ENCODE results near the gene COL28A1. TPM values are rescaled to one million over a fixed set of nuclear protein-coding genes. Genes with fewer than 3 reads are reported as not detected.

Gene COL28A1
- total and polyA plus RNA-seq, 2 experiments from 2014 or later, result 0.31 to 0.70 TPM

DNA sequence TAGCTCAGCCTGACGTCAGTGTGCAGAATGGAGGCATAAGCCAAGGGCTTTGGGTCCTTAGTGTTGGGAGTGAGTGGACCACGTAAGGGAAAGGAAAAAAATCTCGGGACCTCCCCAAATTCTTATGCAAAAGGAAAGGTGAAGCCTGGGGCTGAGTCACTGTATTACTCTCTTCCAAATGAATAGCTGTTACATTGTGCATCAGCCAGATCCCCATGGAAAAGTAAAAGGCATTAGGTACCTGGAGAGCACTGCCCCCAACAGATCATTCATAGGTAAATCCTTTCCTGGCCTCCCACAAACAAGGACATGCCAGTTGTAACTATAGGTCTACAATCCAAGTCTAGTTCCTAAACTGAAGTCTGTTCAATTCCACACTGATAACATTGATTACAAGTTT is 182.8 kb downstream of the COL28A1 start:
- Histone ChIP-seq H3K4me1 (ENCODE audit: insufficient read depth) (peaks cover 30% of the 10 kb centered on the region), H3K27me3 (ENCODE audit: insufficient read depth) (no peaks in the 10 kb centered on the region), H4K20me1 (replicated peaks; ENCODE audit: insufficient read depth) (no peaks in the 10 kb centered on the region), H2AFZ (no peak overlapping the region), H3F3A (replicated peaks; ENCODE audit: low read depth) (peaks cover 5% of the 10 kb centered on the region; the same call in 1 of the 2 replicates), H3K36me3 (ENCODE audit: insufficient read depth) (0 out of 2 replicates have a peak, but pooled peaks cover 11% of the 10 kb centered on the region), H3K4me2 (peak overlapping the region; percentile 21; the same call in 1 of the 2 replicates), H3K4me3 (0 out of 2 replicates have a peak overlapping the region, but pooled peaks have one; percentile 3), H3K27ac (ENCODE audit: low read depth) (peak overlapping the region; percentile 94), H3K79me2 (replicated peaks; ENCODE audit: insufficient read depth) (no peaks in the 10 kb centered on the region), H3K9me2 (ENCODE audit: insufficient read depth) (0 out of 2 replicates have a peak, but pooled peaks cover 7% of the 10 kb centered on the region)
- Mint-ChIP-seq H3K27ac (peak overlapping the region; percentile 90), H3K4me1 (peaks cover 48% of the 10 kb centered on the region), H3K36me3 (ENCODE audit: low read depth) (peaks cover 44% of the 10 kb centered on the region), H3K4me3 (peak overlapping the region; percentile 22; the same call in 2 of the 3 replicates), H3K9me3 (peaks cover 40% of the 10 kb centered on the region), H3K27me3 (ENCODE audit: insufficient read depth, low read depth, poor library complexity) (peaks cover 6% of the 10 kb centered on the region)
- ATAC-seq (peak; percentile 92), DNase-seq (ENCODE audit: low spot score) (peak; percentile 84)
- TF ChIP-seq CREB1 (CRISPR knock-in tag; IDR thresholded peaks at IDR 0.05; ENCODE audit: low read depth) (peak; percentile 43; the same call in 1 of the 2 replicates), ZNF114 (CRISPR knock-in tag; IDR thresholded peaks at IDR 0.05) (no peak), EZH2phosphoT487 (IDR thresholded peaks at IDR 0.05; ENCODE audit: unreplicated experiment) (no peak), STAT1 (IDR thresholded peaks at IDR 0.05; ENCODE audit: unreplicated experiment) (no peak), POLR2AphosphoS5 (IDR thresholded peaks at IDR 0.05; ENCODE audit: low read depth) (no peak), ZNF331 (CRISPR knock-in tag; IDR thresholded peaks at IDR 0.05; ENCODE audit: low read depth) (no peak), NANOG (IDR thresholded peaks at IDR 0.05; ENCODE audit: borderline replicate concordance) (peak; percentile 72), EZH2 (IDR thresholded peaks at IDR 0.05; ENCODE audit: low read depth, unreplicated experiment) (no peak), JUNB (IDR thresholded peaks at IDR 0.05; ENCODE audit: unreplicated experiment) (no peak)
- TF ChIP-seq, protein P1, sequence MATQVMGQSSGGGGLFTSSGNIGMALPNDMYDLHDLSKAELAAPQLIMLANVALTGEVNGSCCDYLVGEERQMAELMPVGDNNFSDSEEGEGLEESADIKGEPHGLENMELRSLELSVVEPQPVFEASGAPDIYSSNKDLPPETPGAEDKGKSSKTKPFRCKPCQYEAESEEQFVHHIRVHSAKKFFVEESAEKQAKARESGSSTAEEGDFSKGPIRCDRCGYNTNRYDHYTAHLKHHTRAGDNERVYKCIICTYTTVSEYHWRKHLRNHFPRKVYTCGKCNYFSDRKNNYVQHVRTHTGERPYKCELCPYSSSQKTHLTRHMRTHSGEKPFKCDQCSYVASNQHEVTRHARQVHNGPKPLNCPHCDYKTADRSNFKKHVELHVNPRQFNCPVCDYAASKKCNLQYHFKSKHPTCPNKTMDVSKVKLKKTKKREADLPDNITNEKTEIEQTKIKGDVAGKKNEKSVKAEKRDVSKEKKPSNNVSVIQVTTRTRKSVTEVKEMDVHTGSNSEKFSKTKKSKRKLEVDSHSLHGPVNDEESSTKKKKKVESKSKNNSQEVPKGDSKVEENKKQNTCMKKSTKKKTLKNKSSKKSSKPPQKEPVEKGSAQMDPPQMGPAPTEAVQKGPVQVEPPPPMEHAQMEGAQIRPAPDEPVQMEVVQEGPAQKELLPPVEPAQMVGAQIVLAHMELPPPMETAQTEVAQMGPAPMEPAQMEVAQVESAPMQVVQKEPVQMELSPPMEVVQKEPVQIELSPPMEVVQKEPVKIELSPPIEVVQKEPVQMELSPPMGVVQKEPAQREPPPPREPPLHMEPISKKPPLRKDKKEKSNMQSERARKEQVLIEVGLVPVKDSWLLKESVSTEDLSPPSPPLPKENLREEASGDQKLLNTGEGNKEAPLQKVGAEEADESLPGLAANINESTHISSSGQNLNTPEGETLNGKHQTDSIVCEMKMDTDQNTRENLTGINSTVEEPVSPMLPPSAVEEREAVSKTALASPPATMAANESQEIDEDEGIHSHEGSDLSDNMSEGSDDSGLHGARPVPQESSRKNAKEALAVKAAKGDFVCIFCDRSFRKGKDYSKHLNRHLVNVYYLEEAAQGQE (IDR thresholded peaks at IDR 0.05; ENCODE audit: unreplicated experiment), result no peak
- TF ChIP-seq, protein P2, sequence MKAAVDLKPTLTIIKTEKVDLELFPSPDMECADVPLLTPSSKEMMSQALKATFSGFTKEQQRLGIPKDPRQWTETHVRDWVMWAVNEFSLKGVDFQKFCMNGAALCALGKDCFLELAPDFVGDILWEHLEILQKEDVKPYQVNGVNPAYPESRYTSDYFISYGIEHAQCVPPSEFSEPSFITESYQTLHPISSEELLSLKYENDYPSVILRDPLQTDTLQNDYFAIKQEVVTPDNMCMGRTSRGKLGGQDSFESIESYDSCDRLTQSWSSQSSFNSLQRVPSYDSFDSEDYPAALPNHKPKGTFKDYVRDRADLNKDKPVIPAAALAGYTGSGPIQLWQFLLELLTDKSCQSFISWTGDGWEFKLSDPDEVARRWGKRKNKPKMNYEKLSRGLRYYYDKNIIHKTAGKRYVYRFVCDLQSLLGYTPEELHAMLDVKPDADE (IDR thresholded peaks at IDR 0.05), result 0 out of 2 replicates have a peak, but pooled peaks have one; percentile 2
- TF ChIP-seq, protein P3, sequence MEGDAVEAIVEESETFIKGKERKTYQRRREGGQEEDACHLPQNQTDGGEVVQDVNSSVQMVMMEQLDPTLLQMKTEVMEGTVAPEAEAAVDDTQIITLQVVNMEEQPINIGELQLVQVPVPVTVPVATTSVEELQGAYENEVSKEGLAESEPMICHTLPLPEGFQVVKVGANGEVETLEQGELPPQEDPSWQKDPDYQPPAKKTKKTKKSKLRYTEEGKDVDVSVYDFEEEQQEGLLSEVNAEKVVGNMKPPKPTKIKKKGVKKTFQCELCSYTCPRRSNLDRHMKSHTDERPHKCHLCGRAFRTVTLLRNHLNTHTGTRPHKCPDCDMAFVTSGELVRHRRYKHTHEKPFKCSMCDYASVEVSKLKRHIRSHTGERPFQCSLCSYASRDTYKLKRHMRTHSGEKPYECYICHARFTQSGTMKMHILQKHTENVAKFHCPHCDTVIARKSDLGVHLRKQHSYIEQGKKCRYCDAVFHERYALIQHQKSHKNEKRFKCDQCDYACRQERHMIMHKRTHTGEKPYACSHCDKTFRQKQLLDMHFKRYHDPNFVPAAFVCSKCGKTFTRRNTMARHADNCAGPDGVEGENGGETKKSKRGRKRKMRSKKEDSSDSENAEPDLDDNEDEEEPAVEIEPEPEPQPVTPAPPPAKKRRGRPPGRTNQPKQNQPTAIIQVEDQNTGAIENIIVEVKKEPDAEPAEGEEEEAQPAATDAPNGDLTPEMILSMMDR (conservative IDR thresholded peaks at IDR 0.05; ENCODE audit: low read depth in 2 of 2), result peak; percentile 44 to 53
- TF ChIP-seq, protein P4, sequence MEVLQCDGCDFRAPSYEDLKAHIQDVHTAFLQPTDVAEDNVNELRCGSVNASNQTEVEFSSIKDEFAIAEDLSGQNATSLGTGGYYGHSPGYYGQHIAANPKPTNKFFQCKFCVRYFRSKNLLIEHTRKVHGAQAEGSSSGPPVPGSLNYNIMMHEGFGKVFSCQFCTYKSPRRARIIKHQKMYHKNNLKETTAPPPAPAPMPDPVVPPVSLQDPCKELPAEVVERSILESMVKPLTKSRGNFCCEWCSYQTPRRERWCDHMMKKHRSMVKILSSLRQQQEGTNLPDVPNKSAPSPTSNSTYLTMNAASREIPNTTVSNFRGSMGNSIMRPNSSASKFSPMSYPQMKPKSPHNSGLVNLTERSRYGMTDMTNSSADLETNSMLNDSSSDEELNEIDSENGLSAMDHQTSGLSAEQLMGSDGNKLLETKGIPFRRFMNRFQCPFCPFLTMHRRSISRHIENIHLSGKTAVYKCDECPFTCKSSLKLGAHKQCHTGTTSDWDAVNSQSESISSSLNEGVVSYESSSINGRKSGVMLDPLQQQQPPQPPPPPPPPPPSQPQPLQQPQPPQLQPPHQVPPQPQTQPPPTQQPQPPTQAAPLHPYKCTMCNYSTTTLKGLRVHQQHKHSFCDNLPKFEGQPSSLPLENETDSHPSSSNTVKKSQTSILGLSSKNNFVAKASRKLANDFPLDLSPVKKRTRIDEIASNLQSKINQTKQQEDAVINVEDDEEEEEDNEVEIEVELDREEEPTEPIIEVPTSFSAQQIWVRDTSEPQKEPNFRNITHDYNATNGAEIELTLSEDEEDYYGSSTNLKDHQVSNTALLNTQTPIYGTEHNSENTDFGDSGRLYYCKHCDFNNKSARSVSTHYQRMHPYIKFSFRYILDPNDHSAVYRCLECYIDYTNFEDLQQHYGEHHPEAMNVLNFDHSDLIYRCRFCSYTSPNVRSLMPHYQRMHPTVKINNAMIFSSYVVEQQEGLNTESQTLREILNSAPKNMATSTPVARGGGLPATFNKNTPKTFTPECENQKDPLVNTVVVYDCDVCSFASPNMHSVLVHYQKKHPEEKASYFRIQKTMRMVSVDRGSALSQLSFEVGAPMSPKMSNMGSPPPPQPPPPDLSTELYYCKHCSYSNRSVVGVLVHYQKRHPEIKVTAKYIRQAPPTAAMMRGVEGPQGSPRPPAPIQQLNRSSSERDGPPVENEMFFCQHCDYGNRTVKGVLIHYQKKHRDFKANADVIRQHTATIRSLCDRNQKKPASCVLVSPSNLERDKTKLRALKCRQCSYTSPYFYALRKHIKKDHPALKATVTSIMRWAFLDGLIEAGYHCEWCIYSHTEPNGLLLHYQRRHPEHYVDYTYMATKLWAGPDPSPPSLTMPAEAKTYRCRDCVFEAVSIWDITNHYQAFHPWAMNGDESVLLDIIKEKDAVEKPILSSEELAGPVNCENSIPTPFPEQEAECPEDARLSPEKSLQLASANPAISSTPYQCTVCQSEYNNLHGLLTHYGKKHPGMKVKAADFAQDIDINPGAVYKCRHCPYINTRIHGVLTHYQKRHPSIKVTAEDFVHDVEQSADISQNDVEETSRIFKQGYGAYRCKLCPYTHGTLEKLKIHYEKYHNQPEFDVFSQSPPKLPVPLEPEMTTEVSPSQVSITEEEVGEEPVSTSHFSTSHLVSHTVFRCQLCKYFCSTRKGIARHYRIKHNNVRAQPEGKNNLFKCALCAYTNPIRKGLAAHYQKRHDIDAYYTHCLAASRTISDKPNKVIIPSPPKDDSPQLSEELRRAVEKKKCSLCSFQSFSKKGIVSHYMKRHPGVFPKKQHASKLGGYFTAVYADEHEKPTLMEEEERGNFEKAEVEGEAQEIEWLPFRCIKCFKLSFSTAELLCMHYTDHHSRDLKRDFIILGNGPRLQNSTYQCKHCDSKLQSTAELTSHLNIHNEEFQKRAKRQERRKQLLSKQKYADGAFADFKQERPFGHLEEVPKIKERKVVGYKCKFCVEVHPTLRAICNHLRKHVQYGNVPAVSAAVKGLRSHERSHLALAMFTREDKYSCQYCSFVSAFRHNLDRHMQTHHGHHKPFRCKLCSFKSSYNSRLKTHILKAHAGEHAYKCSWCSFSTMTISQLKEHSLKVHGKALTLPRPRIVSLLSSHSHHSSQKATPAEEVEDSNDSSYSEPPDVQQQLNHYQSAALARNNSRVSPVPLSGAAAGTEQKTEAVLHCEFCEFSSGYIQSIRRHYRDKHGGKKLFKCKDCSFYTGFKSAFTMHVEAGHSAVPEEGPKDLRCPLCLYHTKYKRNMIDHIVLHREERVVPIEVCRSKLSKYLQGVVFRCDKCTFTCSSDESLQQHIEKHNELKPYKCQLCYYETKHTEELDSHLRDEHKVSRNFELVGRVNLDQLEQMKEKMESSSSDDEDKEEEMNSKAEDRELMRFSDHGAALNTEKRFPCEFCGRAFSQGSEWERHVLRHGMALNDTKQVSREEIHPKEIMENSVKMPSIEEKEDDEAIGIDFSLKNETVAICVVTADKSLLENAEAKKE (CRISPR knock-in tag; IDR thresholded peaks at IDR 0.05), result peak; percentile 83
